RWPE2 (cell line): ENCODE measurements around the gene PKD2L1.

Experiments
- ATAC-seq: fragments of 200-7000 bp; cut with Tn5 transposase; 3 replicates; pipeline ENCODE4 v1.9.1; 2021; ENCODE audit warnings: low read depth
- DNase-seq: peaks from one replicate; pipeline ENCODE4 v3.0.0-alpha.2; 2020; ENCODE audit warnings: low spot score
- H3K27ac ChIP-seq: fragments of 450-650 bp; 2 replicates; pipeline ENCODE4 v1.5.1; 2017; ENCODE audit warnings: mild to moderate bottlenecking; ENCODE audit not compliant: poor library complexity, severe bottlenecking
- H3K27me3 ChIP-seq: fragments of 250-450 bp; sonication (Bioruptor Pico); 2 replicates; pipeline ENCODE4 v1.5.1; 2021; ENCODE audit warnings: mild to moderate bottlenecking, moderate library complexity; ENCODE audit not compliant: insufficient read depth, poor library complexity, severe bottlenecking
- H3K36me3 ChIP-seq: fragments of 250-450 bp; sonication (Bioruptor Pico); 2 replicates; pipeline ENCODE4 v1.5.1; 2020; ENCODE audit warnings: low read depth, mild to moderate bottlenecking, moderate library complexity
- H3K4me1 ChIP-seq: fragments of 250-450 bp; sonication (Bioruptor Pico); 2 replicates; pipeline ENCODE4 v1.5.1; 2021; ENCODE audit warnings: mild to moderate bottlenecking, moderate library complexity; ENCODE audit not compliant: insufficient read depth, poor library complexity, severe bottlenecking
- H3K4me3 ChIP-seq: fragments of 250-450 bp; sonication (Bioruptor Pico); 2 replicates; pipeline ENCODE4 v1.5.1; 2021; ENCODE audit warnings: mild to moderate bottlenecking, moderate library complexity; ENCODE audit not compliant: severe bottlenecking
- H3K9me3 ChIP-seq: fragments of 250-450 bp; sonication (Bioruptor Pico); 2 replicates; pipeline ENCODE4 v1.5.1; 2021; ENCODE audit warnings: mild to moderate bottlenecking, moderate library complexity; ENCODE audit not compliant: severe bottlenecking
- CTCF ChIP-seq: fragments of 450-650 bp; IDR thresholded peaks from one replicate; pipeline ENCODE4 v1.5.1; 2017; ENCODE audit warnings: mild to moderate bottlenecking, moderate library complexity; ENCODE audit not compliant: poor library complexity, severe bottlenecking

The PKD2L1 gene

GRCh38 chr10:100356067-100357017 lies 26.3 kb upstream of the PKD2L1 start:
- no peak for DNase-seq
- peaks cover 100% of the 10 kb centered on the region for H3K36me3 ChIP-seq
- H3K9me3 ChIP-seq = no peaks in the 10 kb centered on the region
- no peak for ATAC-seq
- peak overlapping the region; percentile 91 for H3K27ac ChIP-seq
- no peak overlapping the region for H3K4me3 ChIP-seq
- no peak for TF ChIP-seq CTCF
- peaks cover 48% of the 10 kb centered on the region for H3K4me1 ChIP-seq
- H3K27me3 ChIP-seq = no peaks in the 10 kb centered on the region

- ATAC-seq (no peak), DNase-seq (no peak)
- H3K4me1 ChIP-seq = peaks cover 56% of the 10 kb centered on the region
- H3K27ac ChIP-seq = peak overlapping the region; percentile 91
- H3K9me3 ChIP-seq = no peaks in the 10 kb centered on the region
- H3K27me3 ChIP-seq = no peaks in the 10 kb centered on the region
- H3K4me3 ChIP-seq = no peak overlapping the region
- peaks cover 100% of the 10 kb centered on the region for H3K36me3 ChIP-seq
- TF ChIP-seq CTCF = no peak
These were observed 25.1 kb upstream of the PKD2L1 start for GRCh38 chr10:100355086-100355485.

- no peak for ATAC-seq
- TF ChIP-seq CTCF = no peak
- Histone ChIP-seq H3K4me1 (peaks cover 56% of the 10 kb centered on the region), H3K27ac (peak overlapping the region; percentile 91), H3K4me3 (no peak overlapping the region), H3K9me3 (no peaks in the 10 kb centered on the region), H3K27me3 (no peaks in the 10 kb centered on the region), H3K36me3 (peaks cover 100% of the 10 kb centered on the region)
- DNase-seq = no peak
These were observed 23.9 kb upstream of the PKD2L1 start for GRCh38 chr10:100353770-100354485.

GRCh38 chr10:100350914-100351485 lies 21.0 kb upstream of the PKD2L1 start:
- H3K4me3 ChIP-seq = peak overlapping the region; percentile 78
- ATAC-seq = no peak

More at GRCh38 chr10:100350914-100351485, 21.0 kb upstream of the PKD2L1 start:
- Histone ChIP-seq H3K9me3 (no peaks in the 10 kb centered on the region), H3K36me3 (peaks cover 88% of the 10 kb centered on the region), H3K27ac (peak overlapping the region; percentile 91), H3K27me3 (no peaks in the 10 kb centered on the region), H3K4me1 (peaks cover 37% of the 10 kb centered on the region)
- TF ChIP-seq CTCF = no peak
- no peak for DNase-seq
